C4-2B (cell line): ENCODE data around the gene CAMK2A.

Experiments used
- ZFX ChIP-seq: fragments of 450-650 bp; IDR thresholded peaks from 2 replicates; pipeline ENCODE4 v1.6.1; 2017
- TF ChIP-seq, protein P1 (sequence below): fragments of 450-650 bp; conservative IDR thresholded peaks from 2 replicates; pipeline ENCODE4 v1.5.1; 2017; ENCODE audit warnings: mild to moderate bottlenecking

DNA sequence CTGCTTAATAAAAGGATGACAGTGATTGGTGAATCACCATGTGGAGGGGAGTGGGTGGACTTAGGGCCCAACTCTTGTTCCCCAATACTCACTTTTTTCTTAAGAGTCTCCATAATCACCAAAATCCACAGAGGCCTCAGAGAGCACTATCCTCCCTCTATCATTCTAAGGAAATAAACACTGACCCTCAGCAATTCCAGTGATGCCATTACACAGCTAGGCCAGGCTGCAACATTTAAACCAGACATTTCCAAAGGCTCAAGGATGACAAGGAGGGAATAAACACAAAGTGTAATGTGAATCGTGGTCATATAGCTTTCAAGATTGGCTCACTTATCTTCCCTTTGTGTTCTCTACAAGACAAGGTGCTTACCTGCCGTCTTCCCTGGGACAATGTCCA lies 15.5 kb upstream of the CAMK2A start:
- TF ChIP-seq, protein P1, sequence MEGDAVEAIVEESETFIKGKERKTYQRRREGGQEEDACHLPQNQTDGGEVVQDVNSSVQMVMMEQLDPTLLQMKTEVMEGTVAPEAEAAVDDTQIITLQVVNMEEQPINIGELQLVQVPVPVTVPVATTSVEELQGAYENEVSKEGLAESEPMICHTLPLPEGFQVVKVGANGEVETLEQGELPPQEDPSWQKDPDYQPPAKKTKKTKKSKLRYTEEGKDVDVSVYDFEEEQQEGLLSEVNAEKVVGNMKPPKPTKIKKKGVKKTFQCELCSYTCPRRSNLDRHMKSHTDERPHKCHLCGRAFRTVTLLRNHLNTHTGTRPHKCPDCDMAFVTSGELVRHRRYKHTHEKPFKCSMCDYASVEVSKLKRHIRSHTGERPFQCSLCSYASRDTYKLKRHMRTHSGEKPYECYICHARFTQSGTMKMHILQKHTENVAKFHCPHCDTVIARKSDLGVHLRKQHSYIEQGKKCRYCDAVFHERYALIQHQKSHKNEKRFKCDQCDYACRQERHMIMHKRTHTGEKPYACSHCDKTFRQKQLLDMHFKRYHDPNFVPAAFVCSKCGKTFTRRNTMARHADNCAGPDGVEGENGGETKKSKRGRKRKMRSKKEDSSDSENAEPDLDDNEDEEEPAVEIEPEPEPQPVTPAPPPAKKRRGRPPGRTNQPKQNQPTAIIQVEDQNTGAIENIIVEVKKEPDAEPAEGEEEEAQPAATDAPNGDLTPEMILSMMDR: no peak
- TF ChIP-seq ZFX: no peak
